Bronchial epithelial cell (primary cell): ENCODE data around the gene ACOT12. TPM values are rescaled to one million over a fixed set of nuclear protein-coding genes. Genes with fewer than 3 reads are reported as not detected.

Source experiments
- DNase-seq: peaks from one replicate; pipeline ENCODE4 v3.0.0-alpha.2; 2010; ENCODE audit warnings: low read depth
- FAIRE-seq: peaks from 2 replicates; lab custom pipeline; 2011; peaks lifted over from hg19 to GRCh38; lab: Jason Lieb, UNC
- H3K27me3 ChIP-seq: 2 replicates; pipeline ENCODE4 v1.5.1; 2011; ENCODE audit warnings: low read length; ENCODE audit not compliant: control insufficient read depth, insufficient read depth
- H3K36me3 ChIP-seq: 2 replicates; pipeline ENCODE4 v1.5.1; 2011; ENCODE audit warnings: low read length; ENCODE audit not compliant: control insufficient read depth, insufficient read depth
- H3K4me3 ChIP-seq: 2 replicates; pipeline ENCODE4 v1.5.1; 2011; ENCODE audit warnings: mild to moderate bottlenecking, low read depth, low read length, control low read depth
- CTCF ChIP-seq: IDR thresholded peaks from 2 replicates; pipeline ENCODE4 v1.5.1; 2011; ENCODE audit warnings: mild to moderate bottlenecking, moderate library complexity, low read length, control low read depth, inconsistent platforms; ENCODE audit not compliant: insufficient read depth, severe bottlenecking
- total RNA-seq: library from RNA; depleted of rRNA; stranded (reverse); fragments of >200 nt; gene quantifications from 2 replicates; pipeline ENCODE4 v1.2.1, GENCODE V29; 2014

ACOT12 gene
- not detected in 2 replicates for total RNA-seq

GRCh38 chr5:81393783-81394718 lies at the start of gene ACOT12:
ACOT12 (minus strand) TSS chr5:81394134; CDS start chr5:81394114, 20 bp downstream.
- Histone ChIP-seq H3K27me3 (peaks cover 7% of the 10 kb centered on the region), H3K4me3 (peak within 1 kb of the TSS; percentile 8), H3K36me3 (no peaks in the 10 kb centered on the region)
- TF ChIP-seq CTCF: no peak
- FAIRE-seq (no peak), DNase-seq (no peak)

GRCh38 chr5:81435023-81435422 lies 41.1 kb upstream of the ACOT12 start:
- Histone ChIP-seq H3K36me3 (no peaks in the 10 kb centered on the region), H3K27me3 (no peaks in the 10 kb centered on the region), H3K4me3 (no peak overlapping the region)
- no peak for TF ChIP-seq CTCF
- no peak for FAIRE-seq
- DNase-seq: no peak

GRCh38 chr5:81429985-81430384 lies 36.1 kb upstream of the ACOT12 start:
- no peak for TF ChIP-seq CTCF
- FAIRE-seq: no peak
- no peak overlapping the region for H3K4me3 ChIP-seq
- DNase-seq: no peak
- H3K27me3 ChIP-seq: no peaks in the 10 kb centered on the region
- H3K36me3 ChIP-seq: no peaks in the 10 kb centered on the region

- DNase-seq (no peak), FAIRE-seq (no peak)
- Histone ChIP-seq H3K27me3 (no peaks in the 10 kb centered on the region), H3K4me3 (no peak overlapping the region), H3K36me3 (no peaks in the 10 kb centered on the region)
- no peak for TF ChIP-seq CTCF
Measured at GRCh38 chr5:81429363-81429762, 35.4 kb upstream of the ACOT12 start.

- no peaks in the 10 kb centered on the region for H3K27me3 ChIP-seq
- H3K4me3 ChIP-seq: no peak overlapping the region
- no peak for FAIRE-seq
- peak; percentile 36 for DNase-seq
- no peak for TF ChIP-seq CTCF
- H3K36me3 ChIP-seq: no peaks in the 10 kb centered on the region
Measured at GRCh38 chr5:81428861-81429260, 34.9 kb upstream of the ACOT12 start.
